Ishikawa (cell line): Measurements from ENCODE around the gene NKD2.

Experiments
- CEBPB ChIP-seq: IDR thresholded peaks from 2 replicates; pipeline ENCODE4 v1.6.1; 2012
- CREB1 ChIP-seq: IDR thresholded peaks from 2 replicates; pipeline ENCODE4 v1.6.1; 2012; ENCODE audit warnings: low read depth
- EGR1 ChIP-seq: IDR thresholded peaks from 2 replicates; pipeline ENCODE4 v1.6.1; 2012
- EP300 ChIP-seq: IDR thresholded peaks from 2 replicates; pipeline ENCODE4 v1.6.1; 2012; ENCODE audit warnings: borderline replicate concordance
- FOXM1 ChIP-seq: IDR thresholded peaks from 2 replicates; pipeline ENCODE4 v1.6.1; 2012; ENCODE audit warnings: low read depth, borderline replicate concordance
- MAX ChIP-seq: IDR thresholded peaks from 2 replicates; pipeline ENCODE4 v1.6.1; 2012
- NFIC ChIP-seq: IDR thresholded peaks from 2 replicates; pipeline ENCODE4 v1.6.1; 2012
- RAD21 ChIP-seq: IDR thresholded peaks from 2 replicates; pipeline ENCODE4 v1.6.1; 2012; ENCODE audit warnings: low read depth
- REST ChIP-seq: IDR thresholded peaks from 2 replicates; pipeline ENCODE4 v1.6.1; 2012; ENCODE audit warnings: low read depth, mild to moderate bottlenecking
- TAF1 ChIP-seq: IDR thresholded peaks from 2 replicates; pipeline ENCODE4 v1.6.1; 2012; ENCODE audit warnings: low read depth, mild to moderate bottlenecking
- TCF12 ChIP-seq: IDR thresholded peaks from 2 replicates; pipeline ENCODE4 v1.6.1; 2012; ENCODE audit warnings: low read depth
- TEAD4 ChIP-seq: IDR thresholded peaks from 2 replicates; pipeline ENCODE4 v1.6.1; 2012
- USF1 ChIP-seq: IDR thresholded peaks from 2 replicates; pipeline ENCODE4 v1.6.1; 2012
- YY1 ChIP-seq: IDR thresholded peaks from 2 replicates; pipeline ENCODE4 v1.6.1; 2012; ENCODE audit warnings: low read depth
- ZBTB7A ChIP-seq: IDR thresholded peaks from 2 replicates; pipeline ENCODE4 v1.6.1; 2012; ENCODE audit warnings: low read depth

Gene NKD2

GRCh38 chr5:1013238-1013947 lies 4.8 kb downstream of the NKD2 start:
- TF ChIP-seq RAD21 (no peak), USF1 (no peak), ZBTB7A (no peak), EP300 (no peak), NFIC (no peak), TEAD4 (no peak), TCF12 (no peak), CREB1 (no peak), MAX (no peak), FOXM1 (no peak), EGR1 (no peak), TAF1 (no peak), CEBPB (no peak), YY1 (no peak)

- TF ChIP-seq CEBPB: no peak
- TF ChIP-seq TEAD4: no peak
- no peak for TF ChIP-seq TAF1
- TF ChIP-seq ZBTB7A: no peak
- no peak for TF ChIP-seq CREB1
- no peak for TF ChIP-seq RAD21
Measured at GRCh38 chr5:1013948-1014301, 5.3 kb downstream of the NKD2 start.

GRCh38 chr5:1014346-1014745 lies 5.7 kb downstream of the NKD2 start:
- TF ChIP-seq CEBPB (no peak), FOXM1 (no peak), CREB1 (no peak), EP300 (no peak), ZBTB7A (no peak), YY1 (no peak), MAX (no peak), RAD21 (no peak), USF1 (no peak), REST (no peak), EGR1 (no peak), TEAD4 (no peak), TAF1 (no peak), TCF12 (no peak), NFIC (no peak)

- TF ChIP-seq REST: no peak
- TF ChIP-seq NFIC: peak; percentile 66
- no peak for TF ChIP-seq CREB1
- peak; percentile 56 for TF ChIP-seq TCF12
- no peak for TF ChIP-seq TEAD4
- peak; percentile 53; the same call in 1 of the 2 replicates for TF ChIP-seq ZBTB7A
- no peak for TF ChIP-seq TAF1
Measured at GRCh38 chr5:1014781-1015221, 6.2 kb downstream of the NKD2 start.

- no peak for TF ChIP-seq MAX
- no peak for TF ChIP-seq TCF12
- TF ChIP-seq EGR1: no peak
- no peak for TF ChIP-seq TAF1
Measured at GRCh38 chr5:1015507-1015906, 6.9 kb downstream of the NKD2 start.

GRCh38 chr5:1016036-1016435 lies 7.4 kb downstream of the NKD2 start:
- TF ChIP-seq USF1 (no peak), MAX (no peak), REST (no peak), FOXM1 (no peak), YY1 (no peak), CREB1 (no peak), CEBPB (no peak), TAF1 (no peak), TCF12 (no peak), EGR1 (no peak), TEAD4 (no peak), NFIC (no peak), EP300 (no peak), RAD21 (no peak), ZBTB7A (no peak)
